Keratinocyte (primary cell): ENCODE data around the gene SPTBN5. TPM values are rescaled to one million over a fixed set of nuclear protein-coding genes. Genes with fewer than 3 reads are reported as not detected.

Experiments
- DNase-seq: peaks from one replicate; pipeline ENCODE4 v3.0.0-alpha.2; 2011; ENCODE audit warnings: low read depth, missing footprints, low spot score
- FAIRE-seq: peaks from 2 replicates; lab custom pipeline; 2011; peaks lifted over from hg19 to GRCh38; lab: Jason Lieb, UNC
- H2AFZ ChIP-seq: 2 replicates; pipeline ENCODE4 v1.6.0; 2012; ENCODE audit warnings: low read length, control low read depth, inconsistent platforms; ENCODE audit not compliant: control insufficient read depth
- H3K27ac ChIP-seq: 2 replicates; pipeline ENCODE4 v1.5.1; 2011; ENCODE audit warnings: low read length; ENCODE audit not compliant: control insufficient read depth, insufficient read depth
- H3K27me3 ChIP-seq: 3 replicates; pipeline ENCODE4 v1.6.0; 2011; ENCODE audit warnings: low read length; ENCODE audit not compliant: control insufficient read depth, insufficient read depth; ENCODE audit errors: extremely low read depth
- H3K36me3 ChIP-seq, 2 experiments: 2 replicates in 1 of 2; 3 replicates in 1 of 2; pipeline ENCODE4 v1.5.1; 2011; ENCODE audit warnings: low read length in 2 of 2, mild to moderate bottlenecking in 1 of 2; ENCODE audit not compliant: control insufficient read depth in 2 of 2, insufficient read depth in 2 of 2; ENCODE audit errors: extremely low read depth in 1 of 2
- H3K4me1 ChIP-seq: 3 replicates; pipeline ENCODE4 v1.5.1; 2011; ENCODE audit warnings: low read length; ENCODE audit not compliant: control insufficient read depth, insufficient read depth; ENCODE audit errors: extremely low read depth
- H3K4me2 ChIP-seq: 3 replicates; pipeline ENCODE4 v1.6.0; 2011; ENCODE audit warnings: low read depth, low read length; ENCODE audit not compliant: control insufficient read depth, insufficient read depth; ENCODE audit errors: extremely low read depth
- H3K4me3 ChIP-seq, 3 experiments: fragments of 200-600 bp in 1 of 3; sonication (generic) in 1 of 3; 2 replicates in 2 of 3; 3 replicates in 1 of 3; pipeline ENCODE4 v1.5.1; 2011 to 2016; ENCODE audit warnings: low read length in 3 of 3, mild to moderate bottlenecking in 3 of 3, control low read depth in 2 of 3, inconsistent platforms in 1 of 3, low read depth in 1 of 3, mixed read lengths in 1 of 3, mixed run types in 1 of 3, moderate library complexity in 1 of 3; ENCODE audit not compliant: control insufficient read depth in 2 of 3, insufficient read depth in 2 of 3; ENCODE audit errors: extremely low read depth in 1 of 3
- H3K79me2 ChIP-seq: 2 replicates; pipeline ENCODE4 v1.6.0; 2012; ENCODE audit warnings: low read length; ENCODE audit not compliant: control insufficient read depth, insufficient read depth
- H3K9ac ChIP-seq: 3 replicates; pipeline ENCODE4 v1.6.0; 2011; ENCODE audit warnings: low read length; ENCODE audit not compliant: control insufficient read depth, insufficient read depth; ENCODE audit errors: extremely low read depth
- H3K9me1 ChIP-seq: 3 replicates; pipeline ENCODE4 v1.6.0; 2011; ENCODE audit warnings: low read length; ENCODE audit not compliant: control insufficient read depth, insufficient read depth; ENCODE audit errors: extremely low read depth
- H3K9me3 ChIP-seq: 2 replicates; pipeline ENCODE4 v1.5.1; 2012; ENCODE audit warnings: low read depth, low read length; ENCODE audit not compliant: control insufficient read depth
- H4K20me1 ChIP-seq: 3 replicates; pipeline ENCODE4 v1.6.0; 2011; ENCODE audit warnings: low read length; ENCODE audit not compliant: control insufficient read depth, insufficient read depth; ENCODE audit errors: extremely low read depth
- CTCF ChIP-seq, 3 experiments: IDR thresholded peaks in 1 of 3; conservative IDR thresholded peaks in 1 of 3; optimal IDR thresholded peaks in 1 of 3; 2 replicates in 2 of 3; 3 replicates in 1 of 3; pipeline versions ENCODE3 to v1.5.1; 2011; ENCODE audit warnings: low read length in 3 of 3, mild to moderate bottlenecking in 3 of 3, moderate library complexity in 2 of 3, control low read depth in 1 of 3, inconsistent platforms in 1 of 3; ENCODE audit not compliant: insufficient read depth in 2 of 3; ENCODE audit errors: extremely low read depth in 1 of 3
- EZH2 ChIP-seq: IDR thresholded peaks from one replicate; pipeline ENCODE4 v1.6.1; 2012; ENCODE audit warnings: inconsistent platforms, mild to moderate bottlenecking, low read length, moderate library complexity
- dilution Hi-C: fragments of 300-500 bp; cut with MboI; formaldehyde crosslinking; loops from one replicate; pipeline ENCODE4 v1.7.0; 2020; ENCODE audit warnings: low sequenced_read_pairs; ENCODE audit not compliant: extremely low pct_ligation_motif_present
- polyA plus RNA-seq, 5 experiments: library from polyadenylated mRNA; depleted of rRNA in 3 of 5; stranded (reverse) in 3 of 5; stranded (forward) in 1 of 5; unstranded in 1 of 5; fragments of >200 nt; gene quantifications; 1 replicate in 1 of 5; 2 replicates in 3 of 5; 3 replicates in 1 of 5; pipeline versions ENCODE4 v1.2.1 to v1.2.3, GENCODE V29; 2011 to 2012; ENCODE audit warnings: missing spikeins in 2 of 5, low read depth in 1 of 5, low replicate concordance in 1 of 5

The SPTBN5 gene
- polyA plus RNA-seq, 1 donor (not counting 4 experiments of a cell fraction or from before 2014, with no cell fraction given): 0.66 TPM

- dilution Hi-C loops: no loop called here
- no peaks in the 10 kb centered on the region for H3K36me3 ChIP-seq
- no peak overlapping the region for H2AFZ ChIP-seq
- peaks cover 7% of the 10 kb centered on the region for H3K4me1 ChIP-seq
- H3K9me3 ChIP-seq: no peaks in the 10 kb centered on the region
- H3K9me1 ChIP-seq: no peaks in the 10 kb centered on the region
- H3K4me2 ChIP-seq: no peak overlapping the region
- H3K4me3 ChIP-seq: no peak overlapping the region
- H3K27ac ChIP-seq: no peak overlapping the region
- H3K9ac ChIP-seq: no peak overlapping the region
- no peaks in the 10 kb centered on the region for H3K79me2 ChIP-seq
- TF ChIP-seq EZH2: no peak
- TF ChIP-seq CTCF (optimal IDR thresholded peaks at IDR 0.05 in 1 of 3, IDR thresholded peaks at IDR 0.05 in 1 of 3, conservative IDR thresholded peaks at IDR 0.05 in 1 of 3; ENCODE audit: extremely low read depth in 1 of 3, insufficient read depth in 2 of 3, low read length in 3 of 3): no peak
- no peak for FAIRE-seq
- H4K20me1 ChIP-seq: no peaks in the 10 kb centered on the region
- no peak for DNase-seq
- H3K27me3 ChIP-seq: peaks cover 27% of the 10 kb centered on the region
Observed at GRCh38 chr15:41878355-41878699, 15.5 kb downstream of the SPTBN5 start.

DNA sequence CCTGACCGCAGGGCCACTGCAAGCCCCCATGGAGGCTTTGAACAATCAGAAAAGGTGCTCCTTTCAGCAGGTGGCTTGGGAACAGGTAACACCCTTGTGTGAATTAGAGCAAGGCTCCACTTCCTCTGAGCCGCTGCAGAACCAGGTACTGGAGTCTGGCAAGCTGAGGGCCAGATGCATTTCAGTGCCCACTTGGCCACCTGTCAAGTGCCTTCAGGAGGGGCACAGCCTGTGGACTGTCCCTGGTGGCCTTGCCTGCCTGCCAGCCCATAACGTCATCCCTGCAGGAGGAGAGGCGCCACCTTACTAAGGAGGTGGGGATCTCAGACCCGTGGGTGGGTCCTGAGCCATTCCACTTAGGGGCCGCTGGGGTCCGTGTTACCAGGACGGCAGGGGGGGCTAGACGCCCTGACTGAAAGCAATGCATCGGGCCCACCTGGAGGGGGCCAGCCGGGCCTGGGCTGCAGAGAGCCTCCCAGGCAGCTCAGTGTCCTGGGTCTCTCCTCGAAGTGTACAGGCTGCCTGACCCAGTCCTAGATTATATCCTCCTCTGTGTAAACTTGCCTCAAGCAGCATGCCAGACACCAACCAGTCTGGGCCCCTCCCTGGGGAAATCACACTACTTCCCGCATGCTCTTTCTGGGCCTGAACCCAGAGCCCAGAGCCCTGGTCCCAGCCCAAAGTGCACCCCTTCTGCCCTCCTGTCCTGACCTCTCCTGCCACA, 16.1 kb downstream of the SPTBN5 start:
- no peak overlapping the region for H3K4me3 ChIP-seq
- H3K9me3 ChIP-seq: no peaks in the 10 kb centered on the region
- DNase-seq (no peak), FAIRE-seq (no peak)
- no peak overlapping the region for H3K9ac ChIP-seq
- peaks cover 27% of the 10 kb centered on the region for H3K27me3 ChIP-seq
- H2AFZ ChIP-seq: no peak overlapping the region
- TF ChIP-seq EZH2: no peak
- TF ChIP-seq CTCF (optimal IDR thresholded peaks at IDR 0.05 in 1 of 3, IDR thresholded peaks at IDR 0.05 in 1 of 3, conservative IDR thresholded peaks at IDR 0.05 in 1 of 3; ENCODE audit: extremely low read depth in 1 of 3, insufficient read depth in 2 of 3, low read length in 3 of 3): no peak
- H3K9me1 ChIP-seq: no peaks in the 10 kb centered on the region
- no peaks in the 10 kb centered on the region for H3K36me3 ChIP-seq
- no peaks in the 10 kb centered on the region for H4K20me1 ChIP-seq
- no peak overlapping the region for H3K4me2 ChIP-seq
- peaks cover 7% of the 10 kb centered on the region for H3K4me1 ChIP-seq
- no peaks in the 10 kb centered on the region for H3K79me2 ChIP-seq
- dilution Hi-C loops: no loop called here
- no peak overlapping the region for H3K27ac ChIP-seq
